ENCODE results near the gene POLD1. TPM values are rescaled to one million over a fixed set of nuclear protein-coding genes. Genes with fewer than 3 reads are reported as not detected.
A peak's percentile ranks its signal among the peaks of the same experiment; 100 is the strongest.

POLD1 gene
- total and polyA plus RNA-seq, 2 of the 13 experiments (the other 11 are each of a cell fraction or from before 2014, with no cell fraction given), result 17.4 to 54.0 TPM

DNA sequence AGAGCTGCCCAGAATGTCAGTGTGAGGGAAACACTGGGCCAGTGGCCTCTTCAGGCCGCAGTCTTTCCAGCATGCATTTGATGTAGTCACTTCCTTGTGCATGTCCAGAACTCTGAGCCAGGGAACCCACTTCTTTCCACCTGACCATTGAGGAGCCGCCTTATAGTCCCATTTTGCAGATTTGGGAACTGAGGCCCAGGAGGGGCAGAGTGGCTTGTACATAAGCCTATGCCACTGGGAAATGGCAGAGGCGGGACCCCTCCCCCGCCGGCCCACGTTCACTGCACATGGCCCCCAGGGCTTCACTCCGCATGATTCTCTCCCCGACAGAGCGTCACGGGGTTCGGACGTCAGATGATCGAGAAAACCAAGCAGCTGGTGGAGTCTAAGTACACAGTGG, 28.9 kb downstream of the POLD1 start:
- WGBS (ENCODE audit: low lambda C conversion rate), result 96% methylated on average over 12 of the region's 13 CpGs
- no peak for FAIRE-seq
- peak; percentile 76 for TF ChIP-seq ZNF629 (CRISPR knock-in tag; conservative IDR thresholded peaks at IDR 0.05)
- no peak for TF ChIP-seq ZNF670 (CRISPR knock-in tag; IDR thresholded peaks at IDR 0.05; ENCODE audit: borderline replicate concordance)
- in situ Hi-C loops (cut with HindIII; ENCODE audit: extremely low pct_ligation_motif_present, low pct_unique_long_range_greater_than_20kb), result no loop called here
- Histone ChIP-seq H2AFZ (ENCODE audit: low read length) (no peak overlapping the region), H3K9me3 (ENCODE audit: low read length) (no peaks in the 10 kb centered on the region), H3K9ac (ENCODE audit: insufficient read depth, low read depth, low read length) (no peak overlapping the region), H3K4me2 (ENCODE audit: low read depth, low read length) (no peak overlapping the region), H3K27ac (ENCODE audit: extremely low read length, insufficient read depth, low read length) (no peak overlapping the region), H3K4me1 (ENCODE audit: insufficient read depth, low read length) (peaks cover 14% of the 10 kb centered on the region), H3K36me3 (replicated peaks in 1 of 2; ENCODE audit: control insufficient read depth in 1 of 2, insufficient read depth in 2 of 2, low read length in 2 of 2) (peaks cover 6 to 20% of the 10 kb centered on the region in 2 experiments; a peak in 3 of 5 replicates), H3K4me3 (replicated peaks in 1 of 3; ENCODE audit: insufficient read depth in 1 of 3, low read depth in 2 of 3, low read length in 3 of 3) (no peak overlapping the region), H3K79me2 (ENCODE audit: insufficient read depth, low read length) (no peaks in the 10 kb centered on the region), H4K20me1 (ENCODE audit: insufficient read depth, low read length) (no peaks in the 10 kb centered on the region), H3K27me3 (ENCODE audit: control insufficient read depth in 1 of 2, insufficient read depth in 2 of 2, low read length in 2 of 2) (no peaks in the 10 kb centered on the region)
- no peak for ATAC-seq
- intact Hi-C loops (cut with micrococcal nuclease; ENCODE audit: unreplicated experiment), result no loop called here
- ChIA-PET POLR2A (no interaction called here), CTCF (ENCODE audit: low intra/inter-chr PET ratio, low total read pairs) (no interaction called here)
- no TSS peak for BruUV-seq (replicated peaks)
- no peak for DNase-seq (ENCODE audit: low spot score)

DNA sequence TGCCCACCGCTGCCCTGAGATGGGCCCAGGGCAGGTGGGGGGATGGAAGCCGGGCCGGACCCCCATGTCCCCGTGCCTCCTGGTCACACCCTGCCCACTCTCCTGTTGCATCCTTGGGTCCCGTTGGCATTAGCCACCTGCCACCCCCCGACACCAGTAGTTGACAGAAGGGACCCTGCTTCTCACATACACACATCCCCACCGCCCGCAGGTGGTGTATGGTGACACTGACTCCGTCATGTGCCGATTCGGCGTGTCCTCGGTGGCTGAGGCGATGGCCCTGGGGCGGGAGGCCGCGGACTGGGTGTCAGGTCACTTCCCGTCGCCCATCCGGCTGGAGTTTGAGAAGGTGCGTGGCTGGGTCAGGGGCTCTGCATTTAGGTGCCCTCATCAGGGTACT, 29.4 kb downstream of the POLD1 start:
- CTCF ChIA-PET (ENCODE audit: low intra/inter-chr PET ratio, low total read pairs), result no interaction called here
- POLR2A ChIA-PET, result no interaction called here
- WGBS (ENCODE audit: low lambda C conversion rate), result 96% methylated on average over 19 of the region's 21 CpGs

More for the DNA sequence above, 29.4 kb downstream of the POLD1 start:
- DNase-seq (ENCODE audit: low spot score) (no peak), FAIRE-seq (no peak), ATAC-seq (no peak)
- no peaks in the 10 kb centered on the region for H3K27me3 ChIP-seq (ENCODE audit: control insufficient read depth in 1 of 2, insufficient read depth in 2 of 2, low read length in 2 of 2)
- TF ChIP-seq NR2F6 (IDR thresholded peaks at IDR 0.05) (no peak), NR2F6 (CRISPR knock-in tag; IDR thresholded peaks at IDR 0.05) (no peak), ZEB1 (IDR thresholded peaks at IDR 0.05; ENCODE audit: insufficient replicate concordance, low read depth) (no peak), TMF1 (CRISPR knock-in tag; IDR thresholded peaks at IDR 0.05; ENCODE audit: low read depth) (no peak), NFE2L1 (CRISPR knock-in tag; IDR thresholded peaks at IDR 0.05; ENCODE audit: borderline replicate concordance) (no peak), ZSCAN22 (CRISPR knock-in tag; IDR thresholded peaks at IDR 0.05) (no peak), FOXO1 (CRISPR knock-in tag; IDR thresholded peaks at IDR 0.05) (no peak), TEAD2 (CRISPR knock-in tag; IDR thresholded peaks at IDR 0.05) (no peak)
- TF ChIP-seq, protein P1, sequence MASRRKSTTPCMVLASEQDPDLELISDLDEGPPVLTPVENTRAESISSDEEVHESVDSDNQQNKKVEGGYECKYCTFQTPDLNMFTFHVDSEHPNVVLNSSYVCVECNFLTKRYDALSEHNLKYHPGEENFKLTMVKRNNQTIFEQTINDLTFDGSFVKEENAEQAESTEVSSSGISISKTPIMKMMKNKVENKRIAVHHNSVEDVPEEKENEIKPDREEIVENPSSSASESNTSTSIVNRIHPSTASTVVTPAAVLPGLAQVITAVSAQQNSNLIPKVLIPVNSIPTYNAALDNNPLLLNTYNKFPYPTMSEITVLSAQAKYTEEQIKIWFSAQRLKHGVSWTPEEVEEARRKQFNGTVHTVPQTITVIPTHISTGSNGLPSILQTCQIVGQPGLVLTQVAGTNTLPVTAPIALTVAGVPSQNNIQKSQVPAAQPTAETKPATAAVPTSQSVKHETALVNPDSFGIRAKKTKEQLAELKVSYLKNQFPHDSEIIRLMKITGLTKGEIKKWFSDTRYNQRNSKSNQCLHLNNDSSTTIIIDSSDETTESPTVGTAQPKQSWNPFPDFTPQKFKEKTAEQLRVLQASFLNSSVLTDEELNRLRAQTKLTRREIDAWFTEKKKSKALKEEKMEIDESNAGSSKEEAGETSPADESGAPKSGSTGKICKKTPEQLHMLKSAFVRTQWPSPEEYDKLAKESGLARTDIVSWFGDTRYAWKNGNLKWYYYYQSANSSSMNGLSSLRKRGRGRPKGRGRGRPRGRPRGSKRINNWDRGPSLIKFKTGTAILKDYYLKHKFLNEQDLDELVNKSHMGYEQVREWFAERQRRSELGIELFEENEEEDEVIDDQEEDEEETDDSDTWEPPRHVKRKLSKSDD (CRISPR knock-in tag; IDR thresholded peaks at IDR 0.05; ENCODE audit: low read depth), result no peak
- TF ChIP-seq, protein P2, sequence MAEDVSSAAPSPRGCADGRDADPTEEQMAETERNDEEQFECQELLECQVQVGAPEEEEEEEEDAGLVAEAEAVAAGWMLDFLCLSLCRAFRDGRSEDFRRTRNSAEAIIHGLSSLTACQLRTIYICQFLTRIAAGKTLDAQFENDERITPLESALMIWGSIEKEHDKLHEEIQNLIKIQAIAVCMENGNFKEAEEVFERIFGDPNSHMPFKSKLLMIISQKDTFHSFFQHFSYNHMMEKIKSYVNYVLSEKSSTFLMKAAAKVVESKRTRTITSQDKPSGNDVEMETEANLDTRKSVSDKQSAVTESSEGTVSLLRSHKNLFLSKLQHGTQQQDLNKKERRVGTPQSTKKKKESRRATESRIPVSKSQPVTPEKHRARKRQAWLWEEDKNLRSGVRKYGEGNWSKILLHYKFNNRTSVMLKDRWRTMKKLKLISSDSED (CRISPR knock-in tag; IDR thresholded peaks at IDR 0.05), result no peak
- TF ChIP-seq, protein P3, sequence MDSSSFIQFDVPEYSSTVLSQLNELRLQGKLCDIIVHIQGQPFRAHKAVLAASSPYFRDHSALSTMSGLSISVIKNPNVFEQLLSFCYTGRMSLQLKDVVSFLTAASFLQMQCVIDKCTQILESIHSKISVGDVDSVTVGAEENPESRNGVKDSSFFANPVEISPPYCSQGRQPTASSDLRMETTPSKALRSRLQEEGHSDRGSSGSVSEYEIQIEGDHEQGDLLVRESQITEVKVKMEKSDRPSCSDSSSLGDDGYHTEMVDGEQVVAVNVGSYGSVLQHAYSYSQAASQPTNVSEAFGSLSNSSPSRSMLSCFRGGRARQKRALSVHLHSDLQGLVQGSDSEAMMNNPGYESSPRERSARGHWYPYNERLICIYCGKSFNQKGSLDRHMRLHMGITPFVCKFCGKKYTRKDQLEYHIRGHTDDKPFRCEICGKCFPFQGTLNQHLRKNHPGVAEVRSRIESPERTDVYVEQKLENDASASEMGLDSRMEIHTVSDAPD (CRISPR knock-in tag; IDR thresholded peaks at IDR 0.05), result no peak
- TF ChIP-seq, protein P4, sequence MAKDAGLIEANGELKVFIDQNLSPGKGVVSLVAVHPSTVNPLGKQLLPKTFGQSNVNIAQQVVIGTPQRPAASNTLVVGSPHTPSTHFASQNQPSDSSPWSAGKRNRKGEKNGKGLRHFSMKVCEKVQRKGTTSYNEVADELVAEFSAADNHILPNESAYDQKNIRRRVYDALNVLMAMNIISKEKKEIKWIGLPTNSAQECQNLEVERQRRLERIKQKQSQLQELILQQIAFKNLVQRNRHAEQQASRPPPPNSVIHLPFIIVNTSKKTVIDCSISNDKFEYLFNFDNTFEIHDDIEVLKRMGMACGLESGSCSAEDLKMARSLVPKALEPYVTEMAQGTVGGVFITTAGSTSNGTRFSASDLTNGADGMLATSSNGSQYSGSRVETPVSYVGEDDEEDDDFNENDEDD (CRISPR knock-in tag; IDR thresholded peaks at IDR 0.05; ENCODE audit: borderline replicate concordance), result no peak
- peaks cover 6 to 20% of the 10 kb centered on the region in 2 experiments; a peak in 3 of 5 replicates for H3K36me3 ChIP-seq (replicated peaks in 1 of 2; ENCODE audit: control insufficient read depth in 1 of 2, insufficient read depth in 2 of 2, low read length in 2 of 2)
- H3K27ac ChIP-seq (ENCODE audit: extremely low read length, insufficient read depth, low read length), result no peak overlapping the region
- in situ Hi-C loops (cut with HindIII; ENCODE audit: extremely low pct_ligation_motif_present, low pct_unique_long_range_greater_than_20kb), result no loop called here
- intact Hi-C loops (cut with micrococcal nuclease; ENCODE audit: unreplicated experiment), result no loop called here
- no peaks in the 10 kb centered on the region for H4K20me1 ChIP-seq (ENCODE audit: insufficient read depth, low read length)
- BruUV-seq (replicated peaks), result no TSS peak
- no peaks in the 10 kb centered on the region for H3K79me2 ChIP-seq (ENCODE audit: insufficient read depth, low read length)
- no peaks in the 10 kb centered on the region for H3K9me3 ChIP-seq (ENCODE audit: low read length)
- H3K4me3 ChIP-seq (replicated peaks in 1 of 3; ENCODE audit: insufficient read depth in 1 of 3, low read depth in 2 of 3, low read length in 3 of 3), result no peak overlapping the region
- H3K4me2 ChIP-seq (ENCODE audit: low read depth, low read length), result no peak overlapping the region
- peaks cover 14% of the 10 kb centered on the region for H3K4me1 ChIP-seq (ENCODE audit: insufficient read depth, low read length)
- H2AFZ ChIP-seq (ENCODE audit: low read length), result no peak overlapping the region
- no peak overlapping the region for H3K9ac ChIP-seq (ENCODE audit: insufficient read depth, low read depth, low read length)

All from HepG2 (cell line).